Measurements from ENCODE around the gene HOMER3. TPM values are rescaled to one million over a fixed set of nuclear protein-coding genes. Genes with fewer than 3 reads are reported as not detected.

The HOMER3 gene
- total RNA-seq, 1 donor from 2014 or later = 68.9 TPM

DNA sequence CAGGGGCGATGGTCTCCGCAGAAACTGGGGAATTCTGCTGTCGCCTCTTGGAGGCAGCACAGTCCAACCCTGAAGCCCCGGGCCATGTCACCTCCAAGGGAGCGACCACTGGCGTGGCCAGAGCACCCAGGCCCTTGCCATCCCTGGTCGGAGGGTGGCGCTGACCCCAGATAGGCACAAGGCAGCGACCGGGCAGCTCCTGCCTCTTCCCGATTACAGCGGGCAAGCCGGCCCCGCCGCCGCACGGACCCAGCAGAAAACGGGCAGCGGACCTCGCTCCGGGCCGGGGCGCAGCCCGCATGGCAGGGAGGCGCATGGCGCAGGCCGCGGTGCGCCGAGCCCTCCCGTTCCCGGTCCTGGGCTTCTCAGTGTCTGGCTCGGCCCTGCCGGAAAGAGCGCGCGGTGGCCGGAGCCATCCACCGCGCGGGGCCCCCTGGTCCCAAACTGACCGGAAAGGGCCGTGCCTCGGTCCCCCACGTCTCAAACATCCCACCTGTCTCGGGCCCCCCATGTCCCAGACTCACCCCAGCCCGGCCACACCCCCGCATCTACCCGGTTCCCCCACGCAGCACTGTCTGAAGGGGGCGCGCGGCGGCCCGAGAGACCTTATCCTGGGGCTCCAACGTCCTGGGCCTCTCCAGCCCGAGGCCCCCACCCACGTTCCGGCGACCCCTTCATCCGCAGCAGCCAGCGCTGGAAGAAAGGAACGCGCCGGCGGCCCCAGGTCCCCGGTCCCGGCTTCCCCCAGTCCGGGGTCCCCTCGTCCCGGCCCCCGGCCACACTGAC is 45.8 kb downstream of the HOMER3 start:
- peak overlapping the region; percentile 81 for H3K4me3 Mint-ChIP-seq (ENCODE audit: unreplicated experiment)
- peaks cover 3% of the 10 kb centered on the region for H3K4me1 Mint-ChIP-seq (ENCODE audit: unreplicated experiment)
- no peaks in the 10 kb centered on the region for H3K27me3 Mint-ChIP-seq (ENCODE audit: unreplicated experiment)
- H3K9me3 Mint-ChIP-seq (ENCODE audit: unreplicated experiment) = no peaks in the 10 kb centered on the region
- H3K36me3 Mint-ChIP-seq (ENCODE audit: unreplicated experiment) = no peaks in the 10 kb centered on the region
- TF ChIP-seq, protein P1, sequence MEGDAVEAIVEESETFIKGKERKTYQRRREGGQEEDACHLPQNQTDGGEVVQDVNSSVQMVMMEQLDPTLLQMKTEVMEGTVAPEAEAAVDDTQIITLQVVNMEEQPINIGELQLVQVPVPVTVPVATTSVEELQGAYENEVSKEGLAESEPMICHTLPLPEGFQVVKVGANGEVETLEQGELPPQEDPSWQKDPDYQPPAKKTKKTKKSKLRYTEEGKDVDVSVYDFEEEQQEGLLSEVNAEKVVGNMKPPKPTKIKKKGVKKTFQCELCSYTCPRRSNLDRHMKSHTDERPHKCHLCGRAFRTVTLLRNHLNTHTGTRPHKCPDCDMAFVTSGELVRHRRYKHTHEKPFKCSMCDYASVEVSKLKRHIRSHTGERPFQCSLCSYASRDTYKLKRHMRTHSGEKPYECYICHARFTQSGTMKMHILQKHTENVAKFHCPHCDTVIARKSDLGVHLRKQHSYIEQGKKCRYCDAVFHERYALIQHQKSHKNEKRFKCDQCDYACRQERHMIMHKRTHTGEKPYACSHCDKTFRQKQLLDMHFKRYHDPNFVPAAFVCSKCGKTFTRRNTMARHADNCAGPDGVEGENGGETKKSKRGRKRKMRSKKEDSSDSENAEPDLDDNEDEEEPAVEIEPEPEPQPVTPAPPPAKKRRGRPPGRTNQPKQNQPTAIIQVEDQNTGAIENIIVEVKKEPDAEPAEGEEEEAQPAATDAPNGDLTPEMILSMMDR (IDR thresholded peaks at IDR 0.05) = peak; percentile 61
- peak; percentile 86 for DNase-seq (ENCODE audit: extremely low spot score, unreplicated experiment)
- H3K27ac Mint-ChIP-seq (ENCODE audit: unreplicated experiment) = no peak overlapping the region

DNA sequence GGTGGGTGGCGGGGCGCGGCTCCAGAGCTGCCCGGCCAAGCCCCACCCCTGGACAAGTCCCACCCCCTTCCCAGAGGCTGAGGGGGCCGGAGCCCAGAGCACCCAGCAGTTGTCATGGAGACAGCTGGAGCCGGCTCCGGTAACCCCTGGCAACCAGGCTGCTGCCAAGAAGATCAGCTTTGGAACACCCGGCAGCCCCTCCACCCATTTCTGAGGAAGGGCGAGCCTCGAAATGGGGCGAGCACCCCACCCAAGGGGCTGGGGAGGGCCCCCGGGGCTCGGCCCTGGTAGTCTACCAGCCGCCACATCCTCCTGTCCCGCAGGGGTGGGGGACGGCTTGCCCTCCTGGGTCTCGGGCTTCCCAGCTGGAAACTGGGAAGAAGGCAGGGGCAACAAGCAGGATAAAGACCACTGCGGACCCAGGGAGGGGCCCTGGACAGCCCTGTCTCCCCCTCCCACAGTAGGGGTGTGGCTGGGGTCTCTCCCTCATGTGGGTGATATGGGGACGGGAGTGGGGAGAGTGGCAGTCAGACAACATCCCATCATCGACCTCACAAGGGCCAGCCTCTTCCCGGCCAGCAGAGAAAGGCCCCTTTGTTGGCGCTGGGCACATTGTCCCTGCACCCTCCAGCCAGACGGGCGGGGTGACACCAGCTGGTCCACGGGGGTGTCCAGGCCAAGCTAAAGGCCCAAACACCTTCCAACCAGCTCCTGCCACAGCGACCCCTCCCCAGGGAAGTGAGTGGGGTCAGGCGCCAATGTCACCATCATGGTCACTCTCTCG is 46.6 kb downstream of the HOMER3 start:
- Mint-ChIP-seq H3K4me1 (ENCODE audit: unreplicated experiment) (peaks cover 3% of the 10 kb centered on the region), H3K36me3 (ENCODE audit: unreplicated experiment) (no peaks in the 10 kb centered on the region), H3K4me3 (ENCODE audit: unreplicated experiment) (peak overlapping the region; percentile 63), H3K27me3 (ENCODE audit: unreplicated experiment) (no peaks in the 10 kb centered on the region), H3K9me3 (ENCODE audit: unreplicated experiment) (no peaks in the 10 kb centered on the region), H3K27ac (ENCODE audit: unreplicated experiment) (no peak overlapping the region)
- TF ChIP-seq, protein P1 (IDR thresholded peaks at IDR 0.05) = no peak
- peak; percentile 81 for DNase-seq (ENCODE audit: extremely low spot score, unreplicated experiment)

GRCh38 chr19:18893587-18894253 is 47.3 kb downstream of the HOMER3 start:
- no peaks in the 10 kb centered on the region for H3K9me3 Mint-ChIP-seq (ENCODE audit: unreplicated experiment)
- H3K4me3 Mint-ChIP-seq (ENCODE audit: unreplicated experiment) = no peak overlapping the region
- no peak overlapping the region for H3K27ac Mint-ChIP-seq (ENCODE audit: unreplicated experiment)
- no peaks in the 10 kb centered on the region for H3K27me3 Mint-ChIP-seq (ENCODE audit: unreplicated experiment)
- peaks cover 3% of the 10 kb centered on the region for H3K4me1 Mint-ChIP-seq (ENCODE audit: unreplicated experiment)
- H3K36me3 Mint-ChIP-seq (ENCODE audit: unreplicated experiment) = no peaks in the 10 kb centered on the region
- TF ChIP-seq, protein P1 (IDR thresholded peaks at IDR 0.05) = no peak
- DNase-seq (ENCODE audit: extremely low spot score, unreplicated experiment) = peak; percentile 81

DNA sequence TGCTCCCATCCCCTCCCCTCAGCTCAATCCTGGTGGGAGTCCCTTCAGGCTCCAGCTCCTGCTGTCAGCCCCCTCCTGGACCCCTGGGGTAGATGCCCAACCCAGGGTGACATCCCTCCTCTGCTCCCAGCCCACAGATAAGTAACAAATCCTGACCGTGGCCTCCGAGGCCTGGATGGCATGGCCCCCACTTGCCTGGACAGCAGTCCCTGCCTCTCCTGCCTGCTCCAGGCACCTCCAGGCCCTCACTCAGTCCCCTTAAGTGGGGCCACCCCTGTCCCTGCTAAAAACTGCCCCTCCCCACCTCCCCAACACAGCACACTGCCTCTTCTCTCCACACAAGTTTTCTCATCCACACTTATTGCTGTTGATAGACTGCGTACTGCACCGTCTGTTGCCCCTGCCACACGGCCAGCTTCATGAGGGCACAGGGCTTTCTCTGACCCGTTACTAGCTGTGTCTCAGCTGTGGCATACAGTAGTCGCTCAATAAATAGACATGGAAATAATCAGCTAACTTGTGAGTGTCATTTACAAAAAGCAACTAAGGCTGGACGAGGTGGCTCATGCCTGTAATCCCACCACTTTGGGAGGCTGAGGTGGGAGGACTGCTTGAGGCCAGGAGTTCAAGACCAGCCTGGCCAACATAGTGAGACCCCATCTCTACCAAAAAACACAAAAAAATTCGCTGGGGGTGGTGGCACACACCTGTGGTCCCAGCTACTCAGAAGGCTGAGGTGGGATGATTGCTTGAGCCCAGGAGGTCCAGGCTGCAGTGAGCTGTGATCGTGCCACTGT is 50.9 kb downstream of the HOMER3 start:
- TF ChIP-seq, protein P1 (IDR thresholded peaks at IDR 0.05) = no peak
- peak; percentile 80 for DNase-seq (ENCODE audit: extremely low spot score, unreplicated experiment)
- Mint-ChIP-seq H3K4me1 (ENCODE audit: unreplicated experiment) (no peaks in the 10 kb centered on the region), H3K36me3 (ENCODE audit: unreplicated experiment) (no peaks in the 10 kb centered on the region), H3K4me3 (ENCODE audit: unreplicated experiment) (no peak overlapping the region), H3K9me3 (ENCODE audit: unreplicated experiment) (no peaks in the 10 kb centered on the region), H3K27ac (ENCODE audit: unreplicated experiment) (no peak overlapping the region), H3K27me3 (ENCODE audit: unreplicated experiment) (no peaks in the 10 kb centered on the region)
